ENCODE results near the gene TKT. TPM values are rescaled to one million over a fixed set of nuclear protein-coding genes. Genes with fewer than 3 reads are reported as not detected.

The TKT gene
- total and polyA plus RNA-seq, 4 donors: 18.1 to 202 (median 129) TPM

DNA sequence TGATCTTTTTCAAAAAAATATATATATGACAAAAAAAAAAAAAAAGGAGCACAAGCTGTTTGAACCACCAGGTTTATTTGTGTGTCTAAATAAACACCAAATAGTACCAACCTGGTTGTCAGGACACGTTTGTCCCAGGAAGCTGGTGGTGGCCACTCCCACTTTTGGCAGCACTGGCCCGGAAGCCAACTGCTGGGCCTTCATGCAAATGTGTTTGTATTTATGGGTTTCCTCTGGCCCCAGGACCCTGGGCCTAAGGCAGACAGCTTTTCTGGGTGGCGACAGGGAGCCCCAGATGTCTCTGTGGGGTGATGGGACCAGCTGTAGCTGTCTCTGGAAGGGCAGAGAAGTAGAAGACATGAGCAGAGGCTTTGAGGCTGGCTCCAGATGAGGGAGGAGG is 63.2 kb downstream of the TKT start:
- no peak for DNase-seq (ENCODE audit: low spot score)
- Histone ChIP-seq H3K36me3 (ENCODE audit: control insufficient read depth in 4 of 4, insufficient read depth in 3 of 4, low read depth in 1 of 4, low read length in 3 of 4) (peaks cover 0 to 10% (median 5%) of the 10 kb centered on the region in 4 donors), H3K27me3 (ENCODE audit: control insufficient read depth in 4 of 4, insufficient read depth in 4 of 4, low read length in 3 of 4) (no peaks in the 10 kb centered on the region), H3K4me3 (ENCODE audit: low read depth in 1 of 3, low read length in 3 of 3) (no peak overlapping the region), H3K27ac (ENCODE audit: low read depth in 1 of 2, low read length in 2 of 2) (no peak overlapping the region), H3K9ac (ENCODE audit: low read depth in 1 of 2, low read length in 2 of 2) (no peak overlapping the region), H3K9me3 (ENCODE audit: control insufficient read depth in 4 of 4, low read length in 3 of 4) (no peaks in the 10 kb centered on the region), H3K4me1 (ENCODE audit: control insufficient read depth in 4 of 4, insufficient read depth in 4 of 4, low read length in 3 of 4) (peaks cover 0 to 4% (median 1%) of the 10 kb centered on the region in 4 donors)
- no peak for TF ChIP-seq REST (IDR thresholded peaks at IDR 0.05)
- TF ChIP-seq HNF4A (conservative IDR thresholded peaks at IDR 0.05): no peak
- no peak for TF ChIP-seq MAX (IDR thresholded peaks at IDR 0.05)
- TF ChIP-seq JUND (IDR thresholded peaks at IDR 0.05): no peak
- no peak for TF ChIP-seq NR2F2 (IDR thresholded peaks at IDR 0.05)
- TF ChIP-seq FOXA2 (IDR thresholded peaks at IDR 0.05): no peak
- TF ChIP-seq SP1 (IDR thresholded peaks at IDR 0.05): no peak
- TF ChIP-seq RAD21 (IDR thresholded peaks at IDR 0.05): no peak
- no peak for TF ChIP-seq FOXA1 (IDR thresholded peaks at IDR 0.05)
- TF ChIP-seq, protein P1, sequence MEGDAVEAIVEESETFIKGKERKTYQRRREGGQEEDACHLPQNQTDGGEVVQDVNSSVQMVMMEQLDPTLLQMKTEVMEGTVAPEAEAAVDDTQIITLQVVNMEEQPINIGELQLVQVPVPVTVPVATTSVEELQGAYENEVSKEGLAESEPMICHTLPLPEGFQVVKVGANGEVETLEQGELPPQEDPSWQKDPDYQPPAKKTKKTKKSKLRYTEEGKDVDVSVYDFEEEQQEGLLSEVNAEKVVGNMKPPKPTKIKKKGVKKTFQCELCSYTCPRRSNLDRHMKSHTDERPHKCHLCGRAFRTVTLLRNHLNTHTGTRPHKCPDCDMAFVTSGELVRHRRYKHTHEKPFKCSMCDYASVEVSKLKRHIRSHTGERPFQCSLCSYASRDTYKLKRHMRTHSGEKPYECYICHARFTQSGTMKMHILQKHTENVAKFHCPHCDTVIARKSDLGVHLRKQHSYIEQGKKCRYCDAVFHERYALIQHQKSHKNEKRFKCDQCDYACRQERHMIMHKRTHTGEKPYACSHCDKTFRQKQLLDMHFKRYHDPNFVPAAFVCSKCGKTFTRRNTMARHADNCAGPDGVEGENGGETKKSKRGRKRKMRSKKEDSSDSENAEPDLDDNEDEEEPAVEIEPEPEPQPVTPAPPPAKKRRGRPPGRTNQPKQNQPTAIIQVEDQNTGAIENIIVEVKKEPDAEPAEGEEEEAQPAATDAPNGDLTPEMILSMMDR (IDR thresholded peaks at IDR 0.05; ENCODE audit: low read depth, low read length, missing input control): no peak
- no peak for TF ChIP-seq HNF4G (IDR thresholded peaks at IDR 0.05)
- TF ChIP-seq ZBTB33 (IDR thresholded peaks at IDR 0.05): no peak
- TF ChIP-seq EGR1 (IDR thresholded peaks at IDR 0.05; ENCODE audit: low read depth in 2 of 2): no peak
- TF ChIP-seq ATF3 (IDR thresholded peaks at IDR 0.05): no peak
- TF ChIP-seq GABPA (IDR thresholded peaks at IDR 0.05 in 1 of 2, conservative IDR thresholded peaks at IDR 0.05 in 1 of 2): no peak
- TF ChIP-seq TAF1 (conservative IDR thresholded peaks at IDR 0.05): no peak
- no peak for TF ChIP-seq YY1 (IDR thresholded peaks at IDR 0.05)
- no peak for TF ChIP-seq RXRA (IDR thresholded peaks at IDR 0.05)
- 35% methylated on average over 3 of the region's 3 CpGs for WGBS

Measured in liver (tissue), 9 donors.